GM18858 (cell line): Measurements from ENCODE around the gene CREB3L1.

Experiments
- ATAC-seq: cut with Tn5 transposase; IDR thresholded peaks from one replicate; pipeline ENCODE4 v1.9.1; 2021; ENCODE audit not compliant: unreplicated experiment

Gene CREB3L1

GRCh38 chr11:46272816-46273427 lies 4.5 kb upstream of the CREB3L1 start:
- ATAC-seq = no peak

GRCh38 chr11:46273511-46274205 lies 3.8 kb upstream of the CREB3L1 start:
- ATAC-seq = no peak

GRCh38 chr11:46275964-46276641 lies 1.4 kb upstream of the CREB3L1 start:
- ATAC-seq = no peak

GRCh38 chr11:46277313-46277621 lies 195 bp upstream of the CREB3L1 start:
- no peak for ATAC-seq

- ATAC-seq = no peak
These were observed 1.1 kb downstream of the CREB3L1 start for GRCh38 chr11:46278387-46279125.

GRCh38 chr11:46279126-46280099 lies 2.0 kb downstream of the CREB3L1 start:
- no peak for ATAC-seq

- ATAC-seq = no peak
These were observed 3.2 kb downstream of the CREB3L1 start for GRCh38 chr11:46280706-46281105.

- no peak for ATAC-seq
These were observed 3.9 kb downstream of the CREB3L1 start for GRCh38 chr11:46281371-46281831.

- ATAC-seq = no peak
These were observed 7.7 kb downstream of the CREB3L1 start for GRCh38 chr11:46285173-46285572.

GRCh38 chr11:46285594-46286033 lies 8.2 kb downstream of the CREB3L1 start:
- ATAC-seq = no peak

- no peak for ATAC-seq
These were observed 9.3 kb downstream of the CREB3L1 start for GRCh38 chr11:46286789-46287188.

- ATAC-seq = no peak
These were observed 11.0 kb downstream of the CREB3L1 start for GRCh38 chr11:46288451-46288850.

- no peak for ATAC-seq
These were observed 12.5 kb downstream of the CREB3L1 start for GRCh38 chr11:46290011-46290410.

- ATAC-seq = no peak
These were observed 13.3 kb downstream of the CREB3L1 start for GRCh38 chr11:46290598-46291309.

GRCh38 chr11:46291441-46292150 lies 14.1 kb downstream of the CREB3L1 start:
- ATAC-seq = no peak

- ATAC-seq = no peak
These were observed 15.6 kb downstream of the CREB3L1 start for GRCh38 chr11:46293066-46293465.

GRCh38 chr11:46293641-46294103 lies 16.2 kb downstream of the CREB3L1 start:
- ATAC-seq = no peak

GRCh38 chr11:46294365-46295309 lies 17.2 kb downstream of the CREB3L1 start:
- no peak for ATAC-seq
